Measurements from ENCODE around the gene TFCP2L1.
"Not testable (repeated sequence)": the region's sequence is repeated elsewhere in the genome, so short reads cannot be mapped to it uniquely, and the experiment has no call there.

The TFCP2L1 gene

GRCh38 chr2:121284463-121285449 lies at the start of gene TFCP2L1:
TSS of gene TFCP2L1 (minus strand) at chr2:121285202. CDS start at chr2:121285109, 93 bp downstream.
- H3K9me3 Mint-ChIP-seq: no peaks in the 10 kb centered on the region
- H3K27ac Mint-ChIP-seq: peak within 1 kb of the TSS in 1 of 3 experiments; percentile 65
- H3K27me3 Mint-ChIP-seq (ENCODE audit: low read depth): peaks cover 84% of the 10 kb centered on the region
- peaks cover 5% of the 10 kb centered on the region for H3K36me3 Mint-ChIP-seq (ENCODE audit: low read depth)
- peaks cover 10% of the 10 kb centered on the region for H3K4me1 Mint-ChIP-seq
- H3K4me3 Mint-ChIP-seq: peak within 1 kb of the TSS; percentile 84 to 87 (median 84)
- TF ChIP-seq, protein P1, sequence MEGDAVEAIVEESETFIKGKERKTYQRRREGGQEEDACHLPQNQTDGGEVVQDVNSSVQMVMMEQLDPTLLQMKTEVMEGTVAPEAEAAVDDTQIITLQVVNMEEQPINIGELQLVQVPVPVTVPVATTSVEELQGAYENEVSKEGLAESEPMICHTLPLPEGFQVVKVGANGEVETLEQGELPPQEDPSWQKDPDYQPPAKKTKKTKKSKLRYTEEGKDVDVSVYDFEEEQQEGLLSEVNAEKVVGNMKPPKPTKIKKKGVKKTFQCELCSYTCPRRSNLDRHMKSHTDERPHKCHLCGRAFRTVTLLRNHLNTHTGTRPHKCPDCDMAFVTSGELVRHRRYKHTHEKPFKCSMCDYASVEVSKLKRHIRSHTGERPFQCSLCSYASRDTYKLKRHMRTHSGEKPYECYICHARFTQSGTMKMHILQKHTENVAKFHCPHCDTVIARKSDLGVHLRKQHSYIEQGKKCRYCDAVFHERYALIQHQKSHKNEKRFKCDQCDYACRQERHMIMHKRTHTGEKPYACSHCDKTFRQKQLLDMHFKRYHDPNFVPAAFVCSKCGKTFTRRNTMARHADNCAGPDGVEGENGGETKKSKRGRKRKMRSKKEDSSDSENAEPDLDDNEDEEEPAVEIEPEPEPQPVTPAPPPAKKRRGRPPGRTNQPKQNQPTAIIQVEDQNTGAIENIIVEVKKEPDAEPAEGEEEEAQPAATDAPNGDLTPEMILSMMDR (IDR thresholded peaks at IDR 0.05; ENCODE audit: unreplicated experiment in 3 of 3): no peak

DNA sequence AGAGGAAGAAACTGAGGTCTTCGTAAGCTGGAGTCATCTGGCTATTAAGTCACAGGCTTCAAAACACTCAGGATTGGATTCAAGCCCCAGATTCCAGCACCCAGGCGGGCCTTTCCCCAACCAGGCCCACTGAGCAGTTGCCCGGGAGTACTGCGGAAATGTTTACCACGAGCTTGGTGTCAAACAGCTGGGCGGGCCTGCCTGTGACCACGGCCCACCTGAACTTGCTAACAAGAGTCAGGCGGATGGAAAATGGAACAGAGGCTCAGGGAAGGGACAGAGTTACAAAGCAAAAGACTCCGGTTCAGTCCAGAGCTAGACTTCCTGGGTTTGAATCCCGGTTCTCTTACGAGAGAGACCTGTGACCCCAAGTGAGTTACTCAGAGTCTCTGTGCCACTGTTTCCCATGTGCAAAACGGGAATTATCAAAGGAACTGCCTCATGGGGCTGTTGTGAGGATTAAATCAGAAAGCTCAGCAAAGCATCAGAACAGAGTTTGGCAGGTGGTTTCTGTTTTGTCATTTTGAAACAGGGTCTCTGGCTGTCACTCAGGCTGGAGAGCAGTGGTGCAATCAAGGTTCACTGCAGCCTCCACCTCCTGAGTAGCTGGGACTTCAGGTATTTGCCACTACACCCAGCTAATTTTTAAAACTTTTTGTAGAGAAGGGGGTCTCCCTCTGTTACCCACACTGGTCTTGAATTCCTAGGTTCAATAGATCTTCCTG lies 49.0 kb upstream of the TFCP2L1 start:
- Mint-ChIP-seq H3K27ac (peak overlapping the region in 2 of 3 experiments; percentile 32 to 84), H3K27me3 (ENCODE audit: low read depth) (peaks cover 10% of the 10 kb centered on the region), H3K4me1 (no peaks in the 10 kb centered on the region), H3K9me3 (no peaks in the 10 kb centered on the region), H3K36me3 (ENCODE audit: low read depth) (peaks cover 9% of the 10 kb centered on the region), H3K4me3 (no peak overlapping the region)
- TF ChIP-seq, protein P1 (IDR thresholded peaks at IDR 0.05; ENCODE audit: unreplicated experiment in 3 of 3): no peak

GRCh38 chr2:121333231-121333630 lies 48.2 kb upstream of the TFCP2L1 start:
- Mint-ChIP-seq H3K9me3 (no peaks in the 10 kb centered on the region), H3K4me3 (no peak overlapping the region), H3K27me3 (ENCODE audit: low read depth) (peaks cover 8% of the 10 kb centered on the region), H3K4me1 (no peaks in the 10 kb centered on the region), H3K27ac (no peak overlapping the region), H3K36me3 (ENCODE audit: low read depth) (peaks cover 3% of the 10 kb centered on the region)
- TF ChIP-seq, protein P1 (IDR thresholded peaks at IDR 0.05; ENCODE audit: unreplicated experiment in 3 of 3): no peak

DNA sequence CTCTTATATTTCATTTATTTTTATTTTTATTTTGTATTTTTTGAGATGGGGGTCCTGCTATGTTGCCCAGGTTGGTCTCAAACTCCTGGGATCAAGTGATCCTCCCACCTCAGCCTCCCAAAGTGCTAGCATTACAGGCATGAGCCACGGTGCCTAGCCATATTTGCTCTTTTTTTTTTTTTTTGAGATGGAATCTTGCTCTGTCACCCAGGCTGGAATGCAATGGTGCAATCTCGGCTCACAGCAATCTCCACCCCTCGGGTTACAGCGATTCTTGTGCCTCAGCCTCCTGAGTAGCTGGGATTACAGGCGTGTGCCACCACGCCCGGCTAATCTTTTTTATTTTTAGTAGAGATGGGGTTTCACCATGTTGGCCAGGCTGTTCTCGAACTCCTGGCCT lies 46.3 kb upstream of the TFCP2L1 start:
- not testable (repeated sequence) for H3K4me1 Mint-ChIP-seq; H3K36me3 Mint-ChIP-seq (ENCODE audit: low read depth); H3K27ac Mint-ChIP-seq; H3K9me3 Mint-ChIP-seq; H3K27me3 Mint-ChIP-seq (ENCODE audit: low read depth); H3K4me3 Mint-ChIP-seq

GRCh38 chr2:121330921-121331320 lies 45.9 kb upstream of the TFCP2L1 start:
- Mint-ChIP-seq H3K4me1 (no peaks in the 10 kb centered on the region), H3K4me3 (no peak overlapping the region), H3K27ac (no peak overlapping the region), H3K36me3 (ENCODE audit: low read depth) (no peaks in the 10 kb centered on the region), H3K27me3 (ENCODE audit: low read depth) (peaks cover 8% of the 10 kb centered on the region), H3K9me3 (no peaks in the 10 kb centered on the region)
- TF ChIP-seq, protein P1 (IDR thresholded peaks at IDR 0.05; ENCODE audit: unreplicated experiment in 3 of 3): no peak

DNA sequence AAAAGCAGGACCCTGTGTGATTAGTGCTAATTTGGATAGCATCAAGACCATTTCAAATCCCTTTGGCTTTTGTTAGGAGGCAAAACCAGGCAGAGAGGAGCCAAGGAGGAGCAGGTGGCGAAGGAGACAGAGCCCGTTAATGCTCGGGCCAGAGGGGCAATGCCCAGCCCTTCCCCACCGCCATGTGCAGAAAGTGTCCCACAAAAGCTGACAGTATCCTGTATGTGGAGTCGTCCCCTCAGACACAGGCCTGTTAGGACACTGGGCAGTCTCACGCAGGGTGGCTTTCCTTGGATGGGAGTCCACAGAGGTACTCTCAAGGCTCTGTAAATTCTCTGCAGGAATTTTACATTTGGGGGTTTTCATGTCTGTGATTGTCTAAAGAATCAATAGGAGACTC lies 44.8 kb upstream of the TFCP2L1 start:
- Mint-ChIP-seq H3K27me3 (ENCODE audit: low read depth) (peaks cover 8% of the 10 kb centered on the region), H3K4me3 (no peak overlapping the region), H3K4me1 (no peaks in the 10 kb centered on the region), H3K9me3 (no peaks in the 10 kb centered on the region), H3K27ac (no peak overlapping the region), H3K36me3 (ENCODE audit: low read depth) (no peaks in the 10 kb centered on the region)
- TF ChIP-seq, protein P1 (IDR thresholded peaks at IDR 0.05; ENCODE audit: unreplicated experiment in 3 of 3): no peak

Measured in nephron (organoid).